ENCODE data around the gene CDC37. TPM values are rescaled to one million over a fixed set of nuclear protein-coding genes. Genes with fewer than 3 reads are reported as not detected.
"Not testable (repeated sequence)": the region's sequence is repeated elsewhere in the genome, so short reads cannot be mapped to it uniquely, and the experiment has no call there.

The CDC37 gene
- total RNA-seq, 6 donors from 2014 or later: 104 to 388 (median 169) TPM

GRCh38 chr19:10404888-10405820, 1.8 kb upstream of the CDC37 start:
- DNase-seq (peak in 1 of 2 donors; percentile 90), ATAC-seq (ENCODE audit: low FRiP score in 2 of 2) (peak in 1 of 2 donors; percentile 1)
- Histone ChIP-seq H3K27me3 (peaks cover 0 to 13% (median 7%) of the 10 kb centered on the region in 4 donors), H3K36me3 (peaks cover 0 to 9% (median 0%) of the 10 kb centered on the region in 4 donors), H3K4me1 (peaks cover 51 to 83% (median 64%) of the 10 kb centered on the region in 4 donors), H3K27ac (peak overlapping the region in 2 of 4 donors; percentile 86 to 91), H3K9me3 (no peaks in the 10 kb centered on the region), H3K4me3 (peak overlapping the region in 3 of 4 donors; percentile 70 to 97 (median 79))
- TF ChIP-seq POLR2AphosphoS5 (IDR thresholded peaks at IDR 0.05): no peak
- TF ChIP-seq, protein P1, sequence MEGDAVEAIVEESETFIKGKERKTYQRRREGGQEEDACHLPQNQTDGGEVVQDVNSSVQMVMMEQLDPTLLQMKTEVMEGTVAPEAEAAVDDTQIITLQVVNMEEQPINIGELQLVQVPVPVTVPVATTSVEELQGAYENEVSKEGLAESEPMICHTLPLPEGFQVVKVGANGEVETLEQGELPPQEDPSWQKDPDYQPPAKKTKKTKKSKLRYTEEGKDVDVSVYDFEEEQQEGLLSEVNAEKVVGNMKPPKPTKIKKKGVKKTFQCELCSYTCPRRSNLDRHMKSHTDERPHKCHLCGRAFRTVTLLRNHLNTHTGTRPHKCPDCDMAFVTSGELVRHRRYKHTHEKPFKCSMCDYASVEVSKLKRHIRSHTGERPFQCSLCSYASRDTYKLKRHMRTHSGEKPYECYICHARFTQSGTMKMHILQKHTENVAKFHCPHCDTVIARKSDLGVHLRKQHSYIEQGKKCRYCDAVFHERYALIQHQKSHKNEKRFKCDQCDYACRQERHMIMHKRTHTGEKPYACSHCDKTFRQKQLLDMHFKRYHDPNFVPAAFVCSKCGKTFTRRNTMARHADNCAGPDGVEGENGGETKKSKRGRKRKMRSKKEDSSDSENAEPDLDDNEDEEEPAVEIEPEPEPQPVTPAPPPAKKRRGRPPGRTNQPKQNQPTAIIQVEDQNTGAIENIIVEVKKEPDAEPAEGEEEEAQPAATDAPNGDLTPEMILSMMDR (IDR thresholded peaks at IDR 0.05): no peak
- no peak for TF ChIP-seq EP300 (IDR thresholded peaks at IDR 0.05)
- no peak for TF ChIP-seq POLR2A (IDR thresholded peaks at IDR 0.05)
- 8 to 16% methylated on average over 27 to 32 of the region's 43 CpGs for WGBS, 2 donors

- peaks cover 45 to 68% (median 50%) of the 10 kb centered on the region in 4 donors for H3K4me1 ChIP-seq
- peak in 1 of 2 donors; percentile 53 for TF ChIP-seq POLR2AphosphoS5 (IDR thresholded peaks at IDR 0.05)
- no peak for TF ChIP-seq POLR2A (IDR thresholded peaks at IDR 0.05)
- peak overlapping the region; percentile 70 to 97 (median 86) for H3K4me3 ChIP-seq
- H3K9me3 ChIP-seq: no peaks in the 10 kb centered on the region
- peak overlapping the region; percentile 80 to 91 (median 84) for H3K27ac ChIP-seq
- DNase-seq: peak in 1 of 2 donors; percentile 71
- peaks cover 0 to 13% (median 7%) of the 10 kb centered on the region in 4 donors for H3K27me3 ChIP-seq
- ATAC-seq (ENCODE audit: low FRiP score in 2 of 2): no peak
- 0 to 1% methylated on average over 15 of the region's 15 CpGs for WGBS, 2 donors
- H3K36me3 ChIP-seq: peaks cover 0 to 18% (median 3%) of the 10 kb centered on the region in 4 donors
Observed at GRCh38 chr19:10402441-10403038, 802 bp downstream of the CDC37 start.

DNA sequence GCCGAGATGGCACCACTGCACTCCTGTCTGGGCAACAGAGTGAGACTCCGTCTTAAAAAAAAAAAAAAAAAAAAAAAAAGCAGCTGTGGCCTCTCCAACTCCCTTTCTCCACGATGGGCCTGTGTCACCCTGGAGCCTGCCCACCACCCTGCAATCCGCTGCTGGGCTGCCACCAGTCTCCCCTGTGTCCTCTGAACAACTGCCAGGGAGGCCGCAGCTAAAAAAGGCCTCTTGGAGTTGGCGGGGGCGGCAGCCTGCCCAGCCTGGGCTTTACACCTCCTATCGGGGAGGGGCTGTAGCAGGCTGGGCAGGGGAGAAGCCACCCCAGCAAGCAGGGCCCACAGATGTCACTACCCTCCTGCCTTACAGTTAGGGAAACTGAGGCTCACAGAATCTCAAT, 3.5 kb downstream of the CDC37 start:
- WGBS, 2 donors: 90% methylated on average over 7 to 8 of the region's 8 CpGs
- peak overlapping the region in 1 of 4 donors; percentile 91 for H3K27ac ChIP-seq
- peaks cover 31 to 50% (median 35%) of the 10 kb centered on the region in 4 donors for H3K4me1 ChIP-seq
- TF ChIP-seq POLR2A (IDR thresholded peaks at IDR 0.05) (no peak), POLR2AphosphoS5 (IDR thresholded peaks at IDR 0.05) (no peak), EP300 (IDR thresholded peaks at IDR 0.05) (no peak)
- TF ChIP-seq, protein P1 (IDR thresholded peaks at IDR 0.05): no peak
- ATAC-seq (ENCODE audit: low FRiP score in 2 of 2) (no peak), DNase-seq (no peak)
- H3K4me3 ChIP-seq: no peak overlapping the region
- H3K27me3 ChIP-seq: peaks cover 0 to 5% (median 1%) of the 10 kb centered on the region in 4 donors
- peaks cover 11 to 40% (median 19%) of the 10 kb centered on the region in 4 donors for H3K36me3 ChIP-seq
- H3K9me3 ChIP-seq: no peaks in the 10 kb centered on the region

- H3K4me3 ChIP-seq; H3K9me3 ChIP-seq; DNase-seq; ATAC-seq (ENCODE audit: low FRiP score in 2 of 2); H3K27ac ChIP-seq; H3K27me3 ChIP-seq: not testable (repeated sequence)
- peaks cover 14 to 45% (median 25%) of the 10 kb centered on the region in 4 donors for H3K36me3 ChIP-seq
- H3K4me1 ChIP-seq: peaks cover 25 to 44% (median 30%) of the 10 kb centered on the region in 4 donors
- WGBS, 2 donors: 91 to 93% methylated on average over 4 to 8 of the region's 8 CpGs
Observed at GRCh38 chr19:10399340-10399739, 4.0 kb downstream of the CDC37 start.

DNA sequence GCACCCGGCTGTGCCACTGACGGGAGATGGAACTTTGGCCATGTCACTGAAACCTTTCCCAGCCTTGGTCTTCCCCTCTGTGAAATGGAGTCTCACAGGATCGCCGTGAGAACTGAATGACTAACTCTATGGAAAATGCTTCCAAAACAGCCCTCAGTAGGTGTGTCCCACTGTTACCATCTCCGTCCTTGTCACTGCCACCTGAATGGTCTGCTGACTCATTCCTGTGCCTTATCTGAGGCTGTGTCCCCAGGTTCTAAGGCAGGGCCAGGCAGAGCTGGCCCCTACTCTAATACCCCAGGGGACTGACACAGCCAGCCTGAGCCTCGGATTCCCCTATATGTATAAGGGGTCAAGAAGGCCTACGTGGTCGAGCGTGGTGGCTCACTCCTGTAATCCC, 4.5 kb downstream of the CDC37 start:
- no peak for ATAC-seq (ENCODE audit: low FRiP score in 2 of 2)
- H3K9me3 ChIP-seq: no peaks in the 10 kb centered on the region
- H3K27me3 ChIP-seq: no peaks in the 10 kb centered on the region
- no peak overlapping the region for H3K4me3 ChIP-seq
- 93 to 98% methylated on average over 7 to 8 of the region's 9 CpGs for whole genome bisulfite sequencing, 2 donors
- peaks cover 23 to 39% (median 27%) of the 10 kb centered on the region in 4 donors for H3K4me1 ChIP-seq
- DNase-seq: no peak
- H3K36me3 ChIP-seq: peaks cover 19 to 51% (median 29%) of the 10 kb centered on the region in 4 donors
- no peak overlapping the region for H3K27ac ChIP-seq
- TF ChIP-seq POLR2A (IDR thresholded peaks at IDR 0.05) (no peak), POLR2AphosphoS5 (IDR thresholded peaks at IDR 0.05) (no peak), EP300 (IDR thresholded peaks at IDR 0.05) (no peak)
- TF ChIP-seq, protein P1 (IDR thresholded peaks at IDR 0.05): no peak

Data from upper lobe of left lung (tissue), 6 donors.